HUDEP-2 (cell line): Measurements from ENCODE around the gene SLC2A5.

Source experiments
- DNase-seq, 76 experiments: peaks; one replicate each; lab custom pipeline; 2025; ENCODE audit not compliant: unreplicated experiment in 76 of 76; lab: John Stamatoyannopoulos, UW

Gene SLC2A5

DNA sequence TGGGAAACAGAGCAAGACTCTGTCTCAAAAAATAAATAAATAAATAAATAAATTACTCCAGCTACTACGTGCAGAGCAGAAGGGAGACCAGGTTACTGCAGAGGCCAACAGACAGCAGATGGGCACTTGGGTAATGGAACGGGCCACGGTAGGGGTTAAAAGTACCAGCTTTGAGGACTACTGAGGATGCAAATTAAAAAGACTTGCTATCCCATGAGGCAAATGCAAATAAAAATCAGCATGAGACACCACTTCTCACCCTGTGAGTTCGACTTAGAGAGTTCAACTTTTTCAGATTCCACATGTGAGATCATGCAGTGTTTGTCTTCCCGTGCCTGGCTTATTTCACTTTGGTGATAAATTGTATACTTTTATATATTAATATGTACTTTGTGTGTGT, 6.6 kb downstream of the SLC2A5 start:
- no peak for DNase-seq

DNA sequence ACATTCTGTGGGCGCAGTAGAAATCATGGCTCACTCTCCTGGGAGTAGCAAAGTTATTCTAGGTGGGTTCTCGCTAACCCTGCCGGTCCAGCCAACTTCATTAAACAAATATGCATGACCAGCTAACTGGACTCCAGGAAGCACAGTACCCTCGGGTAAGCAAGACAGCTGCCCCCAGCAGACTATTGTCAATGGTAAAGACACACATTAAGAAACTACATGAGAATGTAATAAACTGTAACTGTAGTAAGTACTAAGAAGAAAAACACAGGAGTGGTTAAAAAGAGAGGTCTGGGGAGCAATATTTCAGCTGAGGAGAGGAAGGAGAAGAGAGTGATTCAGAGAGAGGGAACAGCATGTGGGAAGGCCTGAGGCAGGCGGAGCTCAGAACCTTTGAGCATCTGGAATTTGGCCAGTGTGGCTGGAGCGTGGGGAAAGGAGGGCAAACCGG, 7.4 kb downstream of the SLC2A5 start:
- DNase-seq = no peak

DNA sequence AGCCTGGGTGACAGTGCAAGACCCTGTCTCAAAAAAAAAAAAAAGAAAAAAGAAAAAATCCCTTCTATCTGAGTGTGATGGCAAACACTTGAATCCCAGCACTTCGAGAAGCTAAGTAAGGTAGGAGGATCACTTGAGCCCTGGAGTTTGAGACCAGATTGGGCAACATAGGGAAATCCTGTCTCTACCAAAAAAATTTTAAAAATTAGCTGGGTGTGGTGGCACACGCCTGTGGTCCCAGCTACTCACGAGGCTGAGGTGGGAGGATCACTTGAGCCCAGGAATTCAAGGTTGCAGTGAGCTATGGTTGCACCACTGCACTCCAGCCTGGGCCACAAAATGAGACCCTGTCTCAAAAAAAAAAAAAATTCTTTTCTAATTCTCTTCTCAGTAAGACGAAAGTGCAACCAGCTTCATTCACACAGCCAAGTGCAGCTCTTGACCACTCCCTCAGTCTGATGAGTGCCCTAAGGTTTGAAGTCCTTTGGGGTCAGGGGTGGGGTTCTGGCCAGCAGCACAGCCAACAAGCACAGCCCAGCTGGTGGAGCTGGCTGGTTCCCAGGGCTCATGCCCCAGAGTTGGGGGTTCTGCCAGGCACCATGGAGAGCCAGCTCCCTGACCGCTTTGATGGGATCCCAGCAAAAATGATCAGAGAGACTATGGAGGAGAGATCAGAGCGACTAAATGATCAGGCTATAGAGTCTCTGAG, 8.0 kb downstream of the SLC2A5 start:
- DNase-seq = no peak

DNA sequence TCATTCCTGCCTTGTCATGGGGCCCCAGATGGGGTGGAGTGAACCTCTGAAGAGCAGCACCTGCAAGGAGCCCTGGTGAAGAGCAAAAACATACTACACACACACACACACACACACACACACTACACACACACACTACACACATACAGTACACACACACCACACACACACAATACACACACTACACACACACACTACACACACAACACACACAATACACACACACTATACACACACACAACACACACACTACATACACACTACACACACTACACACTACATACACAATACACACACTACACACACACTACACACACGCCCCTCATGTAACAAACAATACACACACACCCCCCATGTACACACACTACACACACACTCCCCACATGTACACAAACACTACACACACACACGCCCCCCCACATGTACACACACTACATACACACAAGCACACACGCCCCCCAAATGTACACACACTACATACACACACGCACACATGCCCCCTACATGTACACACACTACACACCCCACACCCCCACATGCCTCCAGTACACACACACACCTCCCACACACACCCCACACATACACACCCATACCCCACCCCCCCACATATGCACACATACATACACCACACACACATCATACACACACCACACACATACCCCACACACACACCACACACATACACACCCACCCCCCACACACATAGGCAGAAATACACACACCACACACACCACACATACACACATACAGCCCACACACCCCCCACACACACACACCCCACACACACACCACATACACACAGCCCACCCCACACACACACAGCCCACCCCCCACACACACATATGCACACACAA, 9.3 kb downstream of the SLC2A5 start:
- DNase-seq = no peak

DNA sequence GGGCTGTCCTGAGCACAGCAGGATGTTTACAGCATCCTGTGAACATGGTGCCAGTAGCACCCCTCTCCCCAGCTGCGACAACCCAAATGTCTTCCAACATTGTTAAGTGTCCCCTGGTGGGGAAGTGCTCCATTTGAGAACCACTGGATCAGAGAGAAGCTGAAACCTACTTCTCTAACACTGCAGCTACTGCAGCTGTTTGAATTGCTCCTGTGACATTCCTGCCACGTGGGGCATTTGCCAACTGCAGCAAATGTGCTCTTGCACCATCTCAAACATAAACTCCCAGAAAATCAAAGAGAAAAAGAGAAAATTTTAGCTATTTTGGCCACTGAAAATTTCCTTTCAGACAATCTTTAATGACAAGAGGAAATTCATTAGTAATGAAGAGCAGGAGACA, 11.0 kb downstream of the SLC2A5 start:
- DNase-seq = no peak

DNA sequence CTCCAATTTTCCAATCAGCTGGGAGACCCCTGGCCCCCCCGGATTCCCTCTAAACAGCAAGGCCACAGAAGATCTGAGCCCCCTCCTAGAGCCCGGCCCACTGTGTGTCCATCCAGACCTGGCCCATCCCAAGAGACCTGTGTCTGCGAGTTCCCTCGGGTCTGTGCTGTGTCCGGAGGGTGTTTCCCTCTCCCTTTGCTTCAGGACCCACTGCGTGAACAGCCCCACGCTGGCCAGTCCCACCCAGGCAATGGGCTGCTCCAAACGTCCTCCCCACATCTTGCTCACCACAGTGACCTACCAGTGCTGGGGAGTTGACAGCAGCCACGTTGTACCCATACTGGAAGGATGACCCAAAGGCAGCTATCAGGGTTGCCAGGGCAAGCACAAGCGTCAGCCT, 11.6 kb downstream of the SLC2A5 start:
- DNase-seq = no peak

DNA sequence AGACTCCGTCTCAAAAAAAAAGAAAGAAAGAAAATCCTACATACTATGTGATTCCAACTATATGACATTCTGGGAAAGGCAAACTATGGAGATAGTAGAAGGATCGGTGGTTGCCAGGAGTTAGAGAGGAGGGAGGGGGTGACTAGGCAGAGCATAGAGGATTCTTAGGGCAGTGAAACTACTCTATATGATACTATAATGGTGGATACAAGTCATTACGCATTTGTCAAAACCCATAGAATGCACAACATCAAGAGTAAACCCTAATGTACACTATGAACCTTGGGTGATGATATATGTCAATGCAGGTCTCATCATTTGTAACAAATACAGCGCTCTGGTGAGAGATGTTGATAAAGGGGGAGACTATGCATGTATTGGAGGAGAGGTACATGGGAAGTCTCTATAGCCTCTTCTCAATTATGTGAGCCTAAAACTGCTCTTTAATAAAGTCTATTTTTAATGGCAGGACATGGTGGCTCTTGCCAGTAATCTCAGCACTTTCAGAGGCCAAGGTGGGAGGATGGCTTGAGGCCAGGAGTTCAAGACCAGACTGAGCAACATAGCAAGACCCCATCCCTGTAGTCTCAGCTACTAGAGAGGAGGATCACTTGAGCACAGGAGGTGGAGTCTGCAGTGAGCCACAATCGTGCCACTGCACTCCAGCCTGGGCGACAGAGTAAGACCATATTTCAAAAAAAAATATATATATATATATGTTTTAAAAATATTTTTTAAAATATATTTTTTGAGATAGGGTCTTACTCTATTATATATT, 17.0 kb downstream of the SLC2A5 start:
- no peak for DNase-seq

DNA sequence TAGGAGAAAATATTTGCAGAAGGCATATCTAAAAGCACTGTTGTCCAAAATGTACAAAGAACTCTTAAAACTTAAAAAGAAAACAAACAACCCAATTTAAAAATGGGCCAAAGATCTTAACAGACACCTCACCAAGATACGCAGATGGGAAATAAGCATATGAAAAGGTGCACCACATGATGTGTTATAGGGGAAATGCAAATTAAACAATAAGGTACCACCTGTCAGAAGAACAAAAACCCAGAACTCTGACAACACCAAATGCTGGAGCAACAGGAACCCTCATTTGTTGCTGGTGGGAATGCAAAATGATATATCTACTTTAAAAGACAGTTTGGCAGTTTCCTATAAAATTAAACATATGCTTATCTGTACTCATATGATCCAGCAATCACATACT, 18.1 kb downstream of the SLC2A5 start:
- no peak for DNase-seq

DNA sequence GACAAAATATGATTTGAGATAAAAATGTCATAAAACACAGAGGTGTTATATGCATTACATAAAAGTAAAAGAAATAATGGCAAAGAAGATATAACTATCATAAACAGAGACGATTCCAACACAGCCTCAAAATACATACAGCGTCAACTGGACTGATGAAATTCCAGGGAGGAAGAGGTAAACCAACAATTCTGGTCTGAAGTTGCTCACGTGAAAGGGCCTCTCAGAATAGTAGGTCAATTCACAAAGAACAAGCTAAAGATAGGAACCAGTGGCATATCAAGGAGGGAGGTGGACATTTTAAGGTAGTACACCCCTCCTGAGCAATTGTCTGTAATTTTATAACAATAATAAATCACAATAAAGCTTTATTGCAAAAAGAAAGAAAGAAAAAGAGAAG, 18.6 kb downstream of the SLC2A5 start:
- no peak for DNase-seq

DNA sequence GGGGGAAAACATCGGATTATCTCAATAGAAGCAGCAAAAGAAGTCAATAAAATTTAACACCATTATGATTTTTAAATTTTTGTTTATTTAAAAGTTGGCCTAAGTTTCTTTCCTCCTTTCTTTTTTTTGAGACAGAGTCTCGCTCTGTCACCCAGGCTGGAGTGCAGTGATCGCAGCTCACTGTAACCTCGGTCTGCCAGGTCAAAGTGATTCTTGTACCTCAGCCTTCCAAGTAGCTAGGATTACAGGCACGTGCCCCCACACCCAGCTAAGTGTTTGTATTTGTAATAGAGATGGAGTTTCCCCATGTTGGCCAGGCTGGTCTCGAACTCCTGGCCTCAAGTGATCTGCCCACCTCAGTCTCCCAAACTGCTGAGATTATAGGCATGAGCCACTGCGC, 20.9 kb downstream of the SLC2A5 start:
- no peak for DNase-seq

DNA sequence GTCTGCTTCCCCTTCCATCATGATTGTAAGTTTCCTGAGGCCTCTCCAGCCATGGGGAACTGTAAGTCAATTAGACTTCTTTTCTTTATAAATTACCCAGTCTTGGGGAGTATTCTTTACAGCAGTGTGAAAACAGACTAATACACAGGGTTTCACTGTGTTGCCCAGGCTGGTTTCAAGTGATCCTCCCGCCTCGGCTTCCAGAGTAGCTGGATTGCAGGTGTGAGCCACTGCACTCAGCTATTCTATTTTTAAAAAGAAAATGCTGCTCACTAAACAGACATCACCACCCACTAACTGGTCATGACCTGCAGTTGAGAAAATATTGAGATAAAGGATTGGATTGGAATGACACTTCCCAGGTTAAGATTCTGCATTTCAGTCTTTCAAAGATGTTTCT, 22.4 kb downstream of the SLC2A5 start:
- no peak for DNase-seq

DNA sequence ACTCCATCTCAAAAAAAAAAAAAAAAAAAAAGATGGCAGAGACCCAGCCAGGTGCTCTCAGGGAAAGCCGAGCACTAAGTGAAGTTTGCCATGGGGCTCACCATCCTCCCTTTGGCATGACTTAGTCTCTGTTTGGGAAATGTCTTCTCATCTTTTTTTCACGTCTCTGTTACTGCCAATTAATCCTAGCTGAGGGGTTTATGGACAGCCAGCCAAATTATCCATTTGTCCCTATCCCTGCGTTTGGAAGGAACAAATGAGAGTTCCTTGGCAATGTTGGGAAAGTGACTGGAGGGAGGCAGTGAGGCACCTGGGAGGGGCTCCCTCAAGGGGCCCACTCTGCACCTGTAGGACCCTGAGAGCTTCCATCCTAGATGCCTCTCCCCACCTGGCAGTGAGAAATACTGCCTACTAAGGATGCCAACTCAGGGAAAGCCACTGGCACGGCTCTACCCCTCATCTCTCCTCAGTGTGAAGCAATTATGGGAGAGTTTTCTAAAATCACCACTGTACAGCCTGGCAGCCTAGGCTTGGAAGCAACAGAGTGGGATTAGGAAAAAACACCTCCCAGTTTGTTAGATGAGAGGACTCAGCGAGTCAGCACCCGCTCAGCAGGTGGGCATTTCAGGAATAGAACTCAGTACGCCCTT, 23.4 kb downstream of the SLC2A5 start:
- no peak for DNase-seq

DNA sequence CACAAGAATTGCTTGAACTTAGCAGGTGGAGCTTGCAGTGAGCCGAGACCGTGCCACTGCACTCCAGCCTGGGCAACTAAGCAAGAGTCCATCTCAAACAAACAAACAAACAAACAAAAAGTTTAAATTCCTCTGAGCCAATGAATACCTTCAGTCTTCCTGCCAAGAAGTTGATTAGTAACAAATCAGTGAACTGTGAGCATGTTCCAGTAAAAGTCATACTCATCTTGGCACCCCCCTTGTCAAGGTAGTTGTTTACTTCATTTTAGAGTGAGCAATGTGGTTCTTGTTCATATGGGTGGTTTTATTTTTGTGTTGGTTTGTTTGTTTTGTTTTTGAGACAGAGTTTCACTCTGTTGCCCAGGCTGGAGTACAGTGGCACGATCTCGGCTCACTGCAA, 25.2 kb downstream of the SLC2A5 start:
- DNase-seq = no peak

DNA sequence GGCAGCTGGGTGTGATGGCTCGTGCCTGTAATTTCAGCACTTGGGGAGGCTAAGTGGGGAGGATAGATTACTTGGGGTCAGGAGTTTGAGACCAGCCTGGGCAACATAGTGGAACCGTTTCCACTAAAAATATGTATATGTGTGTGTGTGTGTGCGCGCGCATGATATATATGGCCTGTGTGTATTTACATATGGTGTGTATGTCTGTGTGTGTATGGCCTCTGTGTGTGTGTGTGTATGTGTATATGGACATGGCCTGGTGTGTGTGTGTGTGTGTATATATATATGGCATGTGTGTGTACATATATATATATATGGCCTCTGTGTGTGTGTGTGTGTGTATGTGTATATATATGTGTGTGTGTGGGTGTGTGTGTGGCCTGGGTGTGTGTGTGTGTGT, 27.2 kb downstream of the SLC2A5 start:
- DNase-seq = no peak

DNA sequence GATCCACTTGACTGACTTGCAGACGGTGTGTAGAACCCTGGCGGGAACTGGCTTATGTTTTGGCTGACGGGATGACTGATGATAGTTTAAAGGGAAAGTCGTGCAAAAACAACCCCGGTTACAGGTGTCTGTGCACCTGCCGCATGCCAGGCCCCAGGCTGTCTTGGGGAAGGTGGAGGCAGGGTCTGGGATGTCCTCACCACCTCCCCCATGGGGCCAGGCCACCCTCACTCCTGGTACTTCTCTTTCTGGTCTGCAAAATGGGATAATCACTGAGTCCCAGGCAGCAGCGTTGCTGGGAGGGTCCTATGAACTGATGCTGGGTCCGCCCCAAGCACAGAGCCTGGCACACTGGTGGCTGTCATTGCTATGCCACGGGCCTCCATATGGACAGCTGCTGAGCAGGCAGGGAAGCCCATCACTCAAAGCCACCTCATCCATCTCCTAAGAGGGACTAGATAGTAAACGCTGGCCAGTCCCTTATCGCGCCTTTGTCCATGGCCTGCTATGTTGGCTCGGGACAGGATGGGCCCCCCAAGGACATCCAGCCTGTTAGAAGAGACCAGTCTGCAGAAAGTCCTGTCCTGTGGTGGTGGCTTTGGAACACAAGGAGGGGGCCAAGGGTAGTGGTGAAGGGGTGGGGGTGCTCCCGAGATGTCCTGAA, 28.2 kb downstream of the SLC2A5 start:
- no peak for DNase-seq

DNA sequence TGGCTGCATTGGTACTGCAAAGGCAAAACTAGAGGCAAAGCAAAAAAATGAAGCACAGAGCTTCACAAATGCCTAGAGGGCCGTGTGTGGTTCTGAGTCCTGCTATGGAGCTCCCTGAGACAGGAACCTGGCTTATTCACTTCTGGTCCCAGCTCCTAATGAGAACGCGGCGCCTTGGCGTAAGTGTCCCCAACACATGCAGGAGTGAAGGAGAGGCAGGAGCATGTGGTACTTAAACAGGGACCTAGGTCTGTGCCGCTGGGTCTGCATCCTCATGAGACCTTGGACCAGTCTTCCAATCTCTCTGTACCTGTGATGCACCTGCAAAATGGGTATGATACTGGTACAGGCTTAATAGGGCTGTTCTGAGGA, 28.8 kb downstream of the SLC2A5 start:
- DNase-seq = no peak

DNA sequence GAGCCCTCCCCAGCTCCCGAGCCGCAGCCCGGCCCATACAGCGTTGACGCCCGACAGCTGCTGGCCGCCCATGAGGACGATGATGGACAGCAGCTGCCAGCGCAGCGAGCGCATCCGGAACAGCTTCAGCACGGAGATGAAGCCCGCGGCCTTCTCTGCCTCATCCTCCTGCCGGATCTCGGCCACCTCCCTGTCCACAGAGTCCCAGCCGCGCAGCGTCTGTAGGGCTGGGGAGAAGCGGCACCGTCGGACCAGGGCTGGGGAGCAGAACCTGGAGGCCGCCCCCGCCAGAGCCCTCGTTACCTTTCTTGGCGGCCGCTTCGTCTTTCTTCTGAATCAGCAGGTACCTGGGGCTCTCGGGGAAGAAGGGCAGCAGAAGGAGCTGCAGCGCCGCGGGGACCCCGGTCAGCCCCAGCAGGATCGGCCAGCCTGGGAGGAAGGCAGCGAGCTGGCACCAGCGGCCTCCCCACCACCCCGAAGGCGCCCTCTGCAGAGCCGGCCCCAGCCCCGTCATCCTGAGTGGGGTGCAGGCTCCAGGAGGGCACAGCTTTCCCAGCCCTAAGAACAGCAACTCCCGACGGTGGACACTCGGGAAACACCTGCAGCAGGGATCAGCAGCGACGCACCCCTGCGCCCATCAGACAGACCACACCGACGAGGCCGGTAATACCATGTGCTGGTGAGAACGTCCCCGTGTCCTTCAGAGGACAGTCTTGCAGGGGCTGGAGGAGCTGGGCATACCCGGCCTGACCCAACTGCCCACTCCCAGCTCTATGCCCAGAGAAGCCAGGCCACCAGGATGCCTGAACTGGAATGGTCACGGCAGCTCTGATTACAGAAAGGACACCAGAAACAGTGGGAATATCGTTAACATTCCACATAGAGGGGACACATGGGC, 29.4 kb downstream of the SLC2A5 start:
- no peak for DNase-seq

DNA sequence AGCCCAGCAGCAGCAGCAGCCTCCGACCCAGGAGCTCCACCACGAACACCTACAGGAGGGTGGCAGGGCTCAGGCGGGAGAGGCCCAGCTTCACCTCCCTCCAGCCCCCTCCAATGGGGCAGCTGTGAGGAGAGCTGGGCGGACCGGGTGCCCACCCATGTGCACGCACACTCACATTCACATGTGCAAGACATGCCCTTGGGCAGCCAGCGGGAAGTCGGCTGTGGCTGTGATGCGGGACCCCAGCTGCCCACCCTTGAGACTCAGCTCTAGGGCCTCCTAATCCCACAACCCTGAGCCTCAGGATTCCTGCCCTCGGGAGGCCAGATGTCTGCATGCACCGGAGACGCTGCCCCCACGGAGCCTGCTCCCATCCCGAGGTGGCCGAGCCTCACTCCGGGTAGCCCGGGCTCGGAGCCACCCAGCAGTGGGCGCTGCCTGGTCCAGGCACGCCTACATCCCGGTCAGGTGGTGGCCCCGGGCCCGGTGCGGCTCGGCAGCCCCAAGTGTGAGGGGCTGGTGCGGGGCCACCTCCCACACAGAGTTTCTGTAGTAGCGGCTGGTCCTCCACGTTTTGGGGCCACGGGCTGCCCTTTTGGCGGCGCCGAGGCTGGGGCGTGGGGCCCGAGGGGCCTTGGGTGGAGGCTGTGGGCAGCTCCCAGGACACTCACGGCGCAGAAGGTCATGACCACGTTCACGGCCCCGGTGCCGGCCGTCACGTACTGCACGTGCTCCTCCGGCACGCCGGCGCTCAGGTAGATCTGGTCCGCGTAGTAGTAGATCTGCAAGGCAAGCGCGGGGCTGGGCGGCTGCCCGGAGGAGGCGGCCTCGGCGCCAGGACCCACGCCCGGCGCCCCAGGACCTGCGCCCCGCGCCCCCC, 30.3 kb downstream of the SLC2A5 start:
- no peak for DNase-seq

DNA sequence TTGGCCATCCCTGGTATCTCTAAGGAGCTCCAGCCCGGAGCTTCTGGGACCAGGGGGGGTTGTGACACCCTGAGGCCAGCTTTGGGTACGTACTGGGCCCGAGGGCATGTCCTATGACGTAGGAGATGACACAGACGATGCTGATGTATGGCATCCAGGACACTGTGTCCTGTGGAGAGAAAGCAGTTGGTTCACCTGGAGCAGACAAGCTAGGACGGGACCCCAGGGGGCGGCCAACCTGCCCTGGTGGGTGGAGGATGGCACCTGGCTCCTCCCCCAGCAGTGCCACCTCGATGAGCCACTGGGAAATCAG, 31.1 kb downstream of the SLC2A5 start:
- no peak for DNase-seq
